Panc1 (cell line): Measurements from ENCODE around the gene ETFRF1. TPM values are rescaled to one million over a fixed set of nuclear protein-coding genes. Genes with fewer than 3 reads are reported as not detected.

Experiments
- ATAC-seq: fragments of 200-7000 bp; cut with Tn5 transposase; 2 replicates; pipeline ENCODE4 v1.9.1; 2020; ENCODE audit warnings: mild to moderate bottlenecking, moderate library complexity
- BruUV-seq: library from RNA; stranded (reverse); fragments of 400-500 nt; replicated peaks from 2 replicates; lab custom pipeline; 2021; lab: Mats Ljungman, UMichigan
- CTCF ChIA-PET: fragments of 300-600 bp; sonication (Branson Sonifier 250); formaldehyde crosslinking; loops from one replicate; lab custom pipeline; 2022; ENCODE audit warnings: antibody characterized with exemption; lab: Charles Lee
- POLR2A ChIA-PET: fragments of 300-600 bp; sonication (Branson Sonifier 250); formaldehyde crosslinking; loops from one replicate; lab custom pipeline; 2022; ENCODE audit warnings: antibody characterized with exemption; lab: Charles Lee
- DNase-seq: peaks from one replicate; pipeline ENCODE4 v3.0.0-alpha.2; 2010; ENCODE audit warnings: low read depth, low spot score
- H3K27ac ChIP-seq: 2 replicates; pipeline ENCODE4 v1.5.1; 2011; ENCODE audit warnings: mild to moderate bottlenecking, low read length, inconsistent platforms
- H3K27me3 ChIP-seq: fragments of 200-500 bp; sonication (Bioruptor generic); 2 replicates; pipeline ENCODE4 v1.6.0; 2014; ENCODE audit warnings: low read length, inconsistent platforms; ENCODE audit not compliant: control insufficient read depth, insufficient read depth
- H3K36me3 ChIP-seq: fragments of 200-500 bp; sonication (Bioruptor generic); 2 replicates; pipeline ENCODE4 v1.5.1; 2014; ENCODE audit warnings: inconsistent platforms, mild to moderate bottlenecking, low read length, moderate library complexity; ENCODE audit not compliant: control insufficient read depth, insufficient read depth
- H3K4me1 ChIP-seq: 2 replicates; pipeline ENCODE4 v1.5.1; 2011; ENCODE audit warnings: inconsistent platforms, mild to moderate bottlenecking, low read length, moderate library complexity; ENCODE audit not compliant: control insufficient read depth, insufficient read depth
- H3K4me3 ChIP-seq, 2 experiments: 2 replicates each; pipeline ENCODE4 v1.5.1; 2011 to 2012; ENCODE audit warnings: low read depth in 2 of 2, low read length in 2 of 2, mild to moderate bottlenecking in 2 of 2, inconsistent platforms in 1 of 2, moderate library complexity in 1 of 2
- H3K9me3 ChIP-seq: fragments of 200-500 bp; sonication (Bioruptor generic); 2 replicates; pipeline ENCODE4 v1.5.1; 2014; ENCODE audit warnings: low read depth, mild to moderate bottlenecking, inconsistent platforms, low read length, moderate library complexity; ENCODE audit not compliant: control insufficient read depth, insufficient read depth
- POLR2AphosphoS5 ChIP-seq: IDR thresholded peaks from 2 replicates; pipeline ENCODE4 v1.6.1; 2012; ENCODE audit warnings: mild to moderate bottlenecking, low read depth, low read length, moderate library complexity
- REST ChIP-seq, 2 experiments: IDR thresholded peaks; 2 replicates each; pipeline ENCODE4 v1.6.1; 2011 to 2012; ENCODE audit warnings: low read depth in 2 of 2, control low read depth in 1 of 2, low read length in 1 of 2, mild to moderate bottlenecking in 1 of 2, moderate library complexity in 1 of 2; ENCODE audit not compliant: insufficient read depth in 1 of 2
- SIN3A ChIP-seq: IDR thresholded peaks from 2 replicates; pipeline ENCODE4 v1.6.1; 2012; ENCODE audit warnings: low read depth, mild to moderate bottlenecking, low read length, moderate library complexity, borderline replicate concordance; ENCODE audit not compliant: insufficient read depth
- TCF7L2 ChIP-seq: IDR thresholded peaks from 2 replicates; pipeline ENCODE4 v1.6.1; 2011; ENCODE audit warnings: mild to moderate bottlenecking, low read depth, low read length, inconsistent platforms
- in situ Hi-C: cut with HindIII; loops from 2 replicates; pipeline ENCODE4 v1.10.0; 2016; ENCODE audit warnings: low sequenced_read_pairs, low pct_unique_long_range_greater_than_20kb
- intact Hi-C: fragments of 100-400 bp; cut with micrococcal nuclease; formaldehyde crosslinking; loops from one replicate; pipeline ENCODE4 v1.10.0; 2022; ENCODE audit not compliant: unreplicated experiment
- total RNA-seq: library from RNA; stranded (reverse); gene quantifications from one replicate; pipeline ENCODE4 v1.2.1, GENCODE V29; 2021; ENCODE audit not compliant: unreplicated experiment
- TF ChIP-seq, protein P1 (sequence below): fragments of 450-650 bp; IDR thresholded peaks from 2 replicates; pipeline ENCODE4 v1.5.1; 2017; ENCODE audit warnings: mild to moderate bottlenecking

The ETFRF1 gene
- total RNA-seq, 1 experiment from 2014 or later = 12.6 TPM

DNA sequence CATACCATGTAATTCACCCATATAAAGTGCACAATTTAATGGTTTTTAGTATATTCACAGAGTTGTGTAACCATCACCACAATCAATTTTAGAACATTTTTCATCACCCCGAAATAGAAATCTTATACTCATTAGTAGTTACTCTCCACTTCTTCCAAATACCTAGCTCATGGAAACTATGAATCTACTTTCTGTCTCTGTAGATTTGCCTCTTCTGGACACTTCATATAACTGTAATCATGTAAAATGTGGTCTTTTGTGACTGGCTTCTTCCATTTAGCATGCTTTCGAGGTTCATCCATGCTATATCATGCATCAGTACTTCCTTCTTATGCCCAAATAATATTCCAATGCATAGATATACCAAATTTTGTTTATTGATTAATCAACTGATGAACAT lies 10.9 kb upstream of the ETFRF1 start:
- DNase-seq (no peak), ATAC-seq (no peak)
- Histone ChIP-seq H3K27me3 (peaks cover 14% of the 10 kb centered on the region; the same call in 1 of the 2 replicates), H3K4me3 (no peak overlapping the region), H3K36me3 (no peaks in the 10 kb centered on the region), H3K4me1 (no peaks in the 10 kb centered on the region), H3K27ac (no peak overlapping the region), H3K9me3 (no peaks in the 10 kb centered on the region)
- intact Hi-C loops = no loop called here
- POLR2A ChIA-PET = no interaction called here
- CTCF ChIA-PET = no interaction called here
- TF ChIP-seq TCF7L2 = no peak
- no peak for TF ChIP-seq REST (IDR thresholded peaks at IDR 0.05; ENCODE audit: insufficient read depth in 1 of 2, low read depth in 2 of 2, low read length in 1 of 2)
- no peak for TF ChIP-seq SIN3A
- no peak for TF ChIP-seq POLR2AphosphoS5
- TF ChIP-seq, protein P1, sequence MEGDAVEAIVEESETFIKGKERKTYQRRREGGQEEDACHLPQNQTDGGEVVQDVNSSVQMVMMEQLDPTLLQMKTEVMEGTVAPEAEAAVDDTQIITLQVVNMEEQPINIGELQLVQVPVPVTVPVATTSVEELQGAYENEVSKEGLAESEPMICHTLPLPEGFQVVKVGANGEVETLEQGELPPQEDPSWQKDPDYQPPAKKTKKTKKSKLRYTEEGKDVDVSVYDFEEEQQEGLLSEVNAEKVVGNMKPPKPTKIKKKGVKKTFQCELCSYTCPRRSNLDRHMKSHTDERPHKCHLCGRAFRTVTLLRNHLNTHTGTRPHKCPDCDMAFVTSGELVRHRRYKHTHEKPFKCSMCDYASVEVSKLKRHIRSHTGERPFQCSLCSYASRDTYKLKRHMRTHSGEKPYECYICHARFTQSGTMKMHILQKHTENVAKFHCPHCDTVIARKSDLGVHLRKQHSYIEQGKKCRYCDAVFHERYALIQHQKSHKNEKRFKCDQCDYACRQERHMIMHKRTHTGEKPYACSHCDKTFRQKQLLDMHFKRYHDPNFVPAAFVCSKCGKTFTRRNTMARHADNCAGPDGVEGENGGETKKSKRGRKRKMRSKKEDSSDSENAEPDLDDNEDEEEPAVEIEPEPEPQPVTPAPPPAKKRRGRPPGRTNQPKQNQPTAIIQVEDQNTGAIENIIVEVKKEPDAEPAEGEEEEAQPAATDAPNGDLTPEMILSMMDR = no peak
- no TSS peak for BruUV-seq
- in situ Hi-C loops = no loop called here

GRCh38 chr12:25186038-25186787 lies 8.8 kb upstream of the ETFRF1 start:
- Histone ChIP-seq H3K27me3 (peaks cover 14% of the 10 kb centered on the region; the same call in 1 of the 2 replicates), H3K36me3 (no peaks in the 10 kb centered on the region), H3K4me1 (no peaks in the 10 kb centered on the region), H3K4me3 (no peak overlapping the region), H3K9me3 (no peaks in the 10 kb centered on the region), H3K27ac (no peak overlapping the region)
- POLR2A ChIA-PET = no interaction called here
- DNase-seq = no peak
- intact Hi-C loops (no loop called here), in situ Hi-C loops (no loop called here)
- CTCF ChIA-PET = no interaction called here
- TF ChIP-seq TCF7L2 (no peak), SIN3A (no peak), POLR2AphosphoS5 (no peak), REST (IDR thresholded peaks at IDR 0.05; ENCODE audit: insufficient read depth in 1 of 2, low read depth in 2 of 2, low read length in 1 of 2) (no peak)
- TF ChIP-seq, protein P1 = no peak
- no peak for ATAC-seq
- BruUV-seq = no TSS peak
